Peyer's patch (tissue), 4 donors: ENCODE measurements around the gene BCR. TPM values are rescaled to one million over a fixed set of nuclear protein-coding genes. Genes with fewer than 3 reads are reported as not detected.

Experiments used
- DNase-seq, 3 donors: peaks; one replicate each; pipeline ENCODE4 v3.0.0-alpha.2; 2017 to 2019
- H3K27ac ChIP-seq, 4 donors: fragments of 200-600 bp; sonication (generic); one replicate each; pipeline ENCODE4 v1.5.1; 2016 to 2019
- H3K27me3 ChIP-seq, 2 donors: fragments of 200-600 bp; sonication (generic); one replicate each; pipeline ENCODE4 v1.5.1; 2019
- H3K36me3 ChIP-seq, 3 donors: fragments of 200-600 bp; sonication (generic); one replicate each; pipeline ENCODE4 v1.5.1; 2016 to 2019
- H3K4me1 ChIP-seq, 4 donors: fragments of 200-600 bp; sonication (generic); one replicate each; pipeline ENCODE4 v1.5.1; 2016 to 2019
- H3K4me3 ChIP-seq, 4 donors: fragments of 200-600 bp; sonication (generic); 1 replicate in 3 of 4; 2 replicates in 1 of 4; pipeline ENCODE4 v1.5.1; 2016 to 2019; ENCODE audit warnings: mild to moderate bottlenecking in 1 of 4
- H3K9me3 ChIP-seq, 4 donors: fragments of 200-600 bp; sonication (generic); one replicate each; pipeline ENCODE4 v1.5.1; 2016 to 2019; ENCODE audit warnings: mild to moderate bottlenecking in 1 of 4
- POLR2A ChIP-seq, 2 donors: fragments of 450-650 bp; IDR thresholded peaks; one replicate each; pipeline ENCODE4 v1.5.1; 2017; ENCODE audit warnings: antibody characterized with exemption in 2 of 2, mild to moderate bottlenecking in 2 of 2, moderate library complexity in 2 of 2
- total RNA-seq, 4 donors: library from RNA; depleted of rRNA; stranded (reverse); fragments of >200 nt; gene quantifications; one replicate each; pipeline ENCODE4 v1.1.0, GENCODE V29; 2016
- TF ChIP-seq, protein P1 (sequence below), 6 experiments: fragments of 450-650 bp in 4 of 6; fragments of 200-600 bp in 2 of 6; sonication (generic) in 1 of 6; IDR thresholded peaks; one replicate each; pipeline ENCODE4 v1.5.1; 2017 to 2019; ENCODE audit warnings: antibody characterized with exemption in 6 of 6, mild to moderate bottlenecking in 3 of 6, moderate library complexity in 1 of 6

Gene BCR
- total RNA-seq, 4 donors from 2014 or later: 55.8 to 86.9 (median 66.1) TPM

DNA sequence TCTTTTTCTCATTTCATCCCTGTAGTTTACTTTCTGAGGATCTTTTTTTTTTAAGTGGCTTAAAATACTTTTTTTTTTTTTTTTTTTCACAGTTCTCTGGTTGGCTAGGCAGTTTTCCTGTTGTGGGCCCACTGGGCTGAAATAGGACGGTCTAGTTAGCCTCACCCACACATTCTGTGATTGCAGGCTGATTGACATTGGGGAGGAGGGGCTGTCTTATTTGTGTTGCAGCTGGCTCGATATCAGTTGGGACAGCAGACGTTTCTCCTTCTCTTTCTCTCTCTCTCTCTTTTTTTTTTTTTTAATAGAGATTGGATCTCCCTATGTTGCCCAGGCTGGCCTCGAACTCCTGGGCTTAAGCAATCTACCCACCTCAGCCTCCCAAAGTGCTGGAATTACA lies 6.9 kb downstream of the BCR start:
- H3K9me3 ChIP-seq: no peaks in the 10 kb centered on the region
- H3K4me3 ChIP-seq: no peak overlapping the region
- no peak overlapping the region for H3K27ac ChIP-seq
- no peaks in the 10 kb centered on the region for H3K27me3 ChIP-seq
- DNase-seq: no peak
- H3K36me3 ChIP-seq: no peaks in the 10 kb centered on the region
- TF ChIP-seq, protein P1, sequence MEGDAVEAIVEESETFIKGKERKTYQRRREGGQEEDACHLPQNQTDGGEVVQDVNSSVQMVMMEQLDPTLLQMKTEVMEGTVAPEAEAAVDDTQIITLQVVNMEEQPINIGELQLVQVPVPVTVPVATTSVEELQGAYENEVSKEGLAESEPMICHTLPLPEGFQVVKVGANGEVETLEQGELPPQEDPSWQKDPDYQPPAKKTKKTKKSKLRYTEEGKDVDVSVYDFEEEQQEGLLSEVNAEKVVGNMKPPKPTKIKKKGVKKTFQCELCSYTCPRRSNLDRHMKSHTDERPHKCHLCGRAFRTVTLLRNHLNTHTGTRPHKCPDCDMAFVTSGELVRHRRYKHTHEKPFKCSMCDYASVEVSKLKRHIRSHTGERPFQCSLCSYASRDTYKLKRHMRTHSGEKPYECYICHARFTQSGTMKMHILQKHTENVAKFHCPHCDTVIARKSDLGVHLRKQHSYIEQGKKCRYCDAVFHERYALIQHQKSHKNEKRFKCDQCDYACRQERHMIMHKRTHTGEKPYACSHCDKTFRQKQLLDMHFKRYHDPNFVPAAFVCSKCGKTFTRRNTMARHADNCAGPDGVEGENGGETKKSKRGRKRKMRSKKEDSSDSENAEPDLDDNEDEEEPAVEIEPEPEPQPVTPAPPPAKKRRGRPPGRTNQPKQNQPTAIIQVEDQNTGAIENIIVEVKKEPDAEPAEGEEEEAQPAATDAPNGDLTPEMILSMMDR (IDR thresholded peaks at IDR 0.05): no peak
- TF ChIP-seq POLR2A (IDR thresholded peaks at IDR 0.05): no peak
- H3K4me1 ChIP-seq: peaks cover 6 to 19% (median 11%) of the 10 kb centered on the region in 4 donors

DNA sequence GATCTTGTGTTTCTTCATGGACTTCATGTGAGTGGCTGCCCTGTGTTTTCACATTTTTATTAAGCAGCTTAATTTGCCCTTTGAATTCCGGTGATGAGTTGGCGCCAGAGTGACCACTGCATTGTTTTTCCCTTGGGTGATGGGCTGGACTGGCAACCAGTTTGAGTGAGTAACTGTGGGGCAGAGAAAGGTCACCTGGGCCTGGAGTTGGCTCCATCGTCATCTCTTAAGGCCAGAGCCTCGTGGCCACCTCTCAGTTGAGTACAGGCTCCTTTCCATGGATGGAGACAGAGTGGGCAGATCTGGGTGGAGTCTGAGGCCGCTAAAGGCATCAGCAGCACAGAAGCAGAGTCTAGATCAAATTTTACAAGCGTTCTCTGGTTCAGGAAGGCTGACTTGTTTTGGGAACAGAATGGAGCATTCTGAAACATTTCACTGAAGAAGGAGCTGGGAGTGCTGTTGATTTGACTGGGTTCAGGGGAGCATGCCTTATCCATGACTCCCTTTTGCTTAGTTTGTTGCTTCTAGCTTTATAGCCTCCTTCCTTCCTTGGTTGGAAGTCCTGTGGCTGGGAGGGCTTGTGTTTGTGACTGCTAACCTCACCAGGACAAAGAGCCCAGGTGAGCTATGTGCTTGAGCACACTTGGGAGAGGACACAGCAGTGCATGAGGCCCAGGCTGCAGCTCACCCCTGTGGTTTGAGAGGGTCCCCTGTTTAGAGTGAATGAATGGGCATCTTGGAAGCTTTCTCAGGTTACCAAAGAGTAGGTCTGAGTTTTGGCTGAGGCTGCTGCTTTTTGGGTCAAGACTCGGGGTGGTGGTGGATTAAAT lies 7.8 kb downstream of the BCR start:
- TF ChIP-seq, protein P1 (IDR thresholded peaks at IDR 0.05): no peak
- no peak for TF ChIP-seq POLR2A (IDR thresholded peaks at IDR 0.05)
- Histone ChIP-seq H3K27me3 (no peaks in the 10 kb centered on the region), H3K36me3 (no peaks in the 10 kb centered on the region), H3K4me1 (peaks cover 2 to 10% (median 5%) of the 10 kb centered on the region in 4 donors), H3K4me3 (no peak overlapping the region), H3K9me3 (no peaks in the 10 kb centered on the region), H3K27ac (no peak overlapping the region)
- DNase-seq: no peak

DNA sequence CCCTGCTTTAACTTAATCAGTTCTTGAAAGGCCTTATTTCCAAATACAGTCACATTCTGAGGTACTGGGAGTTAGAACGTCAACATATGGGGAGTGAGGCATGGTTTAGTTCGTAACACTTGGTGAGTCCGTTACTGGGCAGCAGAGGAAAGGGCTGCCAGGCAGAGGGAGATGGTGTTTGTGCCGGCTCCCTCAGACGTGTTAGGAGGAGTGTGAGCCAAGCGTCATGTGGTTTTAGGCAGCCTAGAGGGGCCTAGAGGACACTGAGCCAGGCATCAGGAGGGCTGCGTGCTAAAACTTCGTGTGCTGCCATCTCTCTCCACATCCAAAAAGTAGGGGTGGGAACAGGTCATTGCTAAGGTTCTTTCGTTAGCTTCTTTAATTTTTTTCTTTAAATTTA lies 10.2 kb downstream of the BCR start:
- Histone ChIP-seq H3K4me3 (no peak overlapping the region), H3K36me3 (no peaks in the 10 kb centered on the region), H3K9me3 (no peaks in the 10 kb centered on the region), H3K27me3 (no peaks in the 10 kb centered on the region), H3K4me1 (no peaks in the 10 kb centered on the region), H3K27ac (no peak overlapping the region)
- TF ChIP-seq POLR2A (IDR thresholded peaks at IDR 0.05): no peak
- TF ChIP-seq, protein P1 (IDR thresholded peaks at IDR 0.05): no peak
- no peak for DNase-seq

DNA sequence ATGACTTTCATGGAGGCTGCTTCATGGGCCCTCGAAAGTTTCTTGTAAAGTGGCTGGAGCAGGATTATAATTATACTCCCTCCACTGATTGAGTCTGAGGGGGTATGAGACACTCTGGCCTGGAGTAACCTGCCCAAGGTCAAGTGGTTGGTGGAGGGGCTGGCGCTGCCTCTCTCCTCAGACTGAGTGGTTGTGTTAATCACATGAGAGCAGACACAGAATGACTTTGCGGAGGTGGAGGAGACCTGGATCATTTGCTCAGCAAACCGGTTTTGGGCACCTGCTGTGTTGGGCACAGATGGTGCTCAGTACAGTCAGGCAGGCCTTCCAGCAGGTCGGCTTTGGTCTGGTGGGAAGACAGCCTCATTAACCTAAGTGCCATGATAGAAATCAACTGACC lies 11.8 kb downstream of the BCR start:
- Histone ChIP-seq H3K9me3 (no peaks in the 10 kb centered on the region), H3K27ac (no peak overlapping the region), H3K36me3 (no peaks in the 10 kb centered on the region), H3K4me1 (no peaks in the 10 kb centered on the region), H3K27me3 (no peaks in the 10 kb centered on the region), H3K4me3 (no peak overlapping the region)
- no peak for TF ChIP-seq POLR2A (IDR thresholded peaks at IDR 0.05)
- TF ChIP-seq, protein P1 (IDR thresholded peaks at IDR 0.05): no peak
- no peak for DNase-seq

DNA sequence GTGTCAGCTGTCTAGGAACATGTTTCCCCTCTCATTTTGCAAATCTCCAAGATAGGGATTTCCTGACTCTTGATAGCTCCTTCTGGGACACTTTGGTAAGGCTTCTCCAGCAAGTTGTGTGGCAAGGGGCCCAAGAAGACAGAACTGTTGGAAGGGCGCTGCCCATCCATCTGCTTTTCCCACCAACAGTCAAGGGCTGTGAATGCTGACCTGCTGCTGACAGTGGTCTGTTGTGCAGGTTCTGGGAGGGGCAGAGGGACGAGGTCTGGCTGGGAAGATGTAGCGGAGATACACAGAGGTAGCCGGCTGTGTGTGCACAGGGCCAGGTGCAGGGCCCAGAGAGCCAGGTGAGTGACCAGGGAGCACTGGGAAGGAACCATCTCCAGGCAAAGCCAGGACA lies 12.2 kb downstream of the BCR start:
- Histone ChIP-seq H3K27me3 (no peaks in the 10 kb centered on the region), H3K27ac (no peak overlapping the region), H3K4me1 (no peaks in the 10 kb centered on the region), H3K4me3 (no peak overlapping the region), H3K36me3 (no peaks in the 10 kb centered on the region), H3K9me3 (no peaks in the 10 kb centered on the region)
- no peak for DNase-seq
- TF ChIP-seq POLR2A (IDR thresholded peaks at IDR 0.05): no peak
- TF ChIP-seq, protein P1 (IDR thresholded peaks at IDR 0.05): no peak
